HG03108 (cell line): ENCODE measurements around the gene WFDC10A.
"Not testable (repeated sequence)": the region's sequence is repeated elsewhere in the genome, so short reads cannot be mapped to it uniquely, and the experiment has no call there.

Experiments used
- ATAC-seq: cut with Tn5 transposase; IDR thresholded peaks from one replicate; pipeline ENCODE4 v1.9.1; 2021; ENCODE audit warnings: moderate library complexity; ENCODE audit not compliant: unreplicated experiment

Gene WFDC10A

GRCh38 chr20:45647441-45648050 lies 18.0 kb downstream of the WFDC10A start:
- ATAC-seq, result no peak

- ATAC-seq, result no peak
Observed at GRCh38 chr20:45649312-45649863, 19.8 kb downstream of the WFDC10A start.

- not testable (repeated sequence) for ATAC-seq
Observed at GRCh38 chr20:45651726-45652125, 22.2 kb downstream of the WFDC10A start.

GRCh38 chr20:45657038-45657437 lies 27.5 kb downstream of the WFDC10A start:
- ATAC-seq, result not testable (repeated sequence)

- no peak for ATAC-seq
Observed at GRCh38 chr20:45670139-45670538, 40.6 kb downstream of the WFDC10A start, which contains the start of gene WFDC11. Gene WFDC11 (minus strand): TSS chr20:45670239. CDS start chr20:45650600, 19,639 bp downstream.

- ATAC-seq, result no peak
Observed at GRCh38 chr20:45672765-45673164, 43.2 kb downstream of the WFDC10A start.

GRCh38 chr20:45679650-45680049 lies 50.1 kb downstream of the WFDC10A start:
- no peak for ATAC-seq
